Fibroblast of pulmonary artery (primary cell): ENCODE data around the gene MROH2A.

ENCODE experiments used
- DNase-seq: peaks from one replicate; pipeline ENCODE4 v3.0.0-alpha.2; 2010; ENCODE audit warnings: low read depth
- H3K4me3 ChIP-seq: replicated peaks from 2 replicates; pipeline ENCODE4 v1.5.1; 2011; ENCODE audit warnings: low read depth, mild to moderate bottlenecking, control low read depth, low read length, moderate library complexity
- CTCF ChIP-seq: IDR thresholded peaks from 2 replicates; pipeline ENCODE4 v1.5.1; 2011; ENCODE audit warnings: mild to moderate bottlenecking, control low read depth, low read length, inconsistent platforms; ENCODE audit errors: missing control alignments

MROH2A gene

DNA sequence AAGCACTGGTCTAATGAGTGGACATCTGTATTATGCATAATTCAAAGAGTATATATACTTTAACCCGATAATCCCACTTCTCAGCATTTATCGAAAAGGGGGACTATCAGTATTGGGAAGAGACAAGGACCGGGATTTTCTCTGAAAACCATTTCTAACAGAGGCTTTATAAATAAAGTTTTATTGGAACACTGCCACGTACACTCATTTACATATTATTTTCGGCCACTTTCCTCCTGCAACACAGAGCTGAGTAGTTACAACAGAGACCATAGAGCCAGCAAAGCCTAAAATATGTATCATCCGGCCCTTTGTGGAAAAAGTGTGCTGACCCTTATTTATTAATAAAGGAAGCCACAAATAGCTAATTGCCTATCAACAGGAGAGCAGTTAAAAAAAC is 73.0 kb downstream of the MROH2A start:
- no peak for TF ChIP-seq CTCF
- H3K4me3 ChIP-seq, result no peak overlapping the region
- no peak for DNase-seq

- no peak for TF ChIP-seq CTCF
- peak; percentile 16 for DNase-seq
- H3K4me3 ChIP-seq, result no peak overlapping the region
These were observed 73.9 kb downstream of the MROH2A start for GRCh38 chr2:233852056-233852455.

DNA sequence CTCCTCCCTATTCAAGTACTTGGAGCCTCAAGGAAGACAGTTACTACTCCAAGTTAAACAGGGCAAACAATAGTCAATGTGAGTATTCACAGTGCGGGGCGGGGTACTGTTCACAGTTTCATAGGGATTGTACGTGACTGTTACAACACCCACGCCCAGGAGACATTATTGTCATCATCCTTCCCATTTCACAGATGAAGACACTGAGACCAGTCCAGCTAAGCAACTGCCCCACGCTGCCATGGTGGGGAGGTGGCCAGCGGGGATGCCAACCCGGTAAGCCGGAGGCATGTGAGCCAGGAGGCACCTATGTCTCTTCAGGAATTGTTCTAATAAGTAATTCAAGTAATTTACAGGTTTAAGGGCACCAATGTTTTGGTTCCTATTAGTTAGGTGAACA is 75.2 kb downstream of the MROH2A start:
- H3K4me3 ChIP-seq, result peak overlapping the region; percentile 89
- DNase-seq, result no peak
- no peak for TF ChIP-seq CTCF

- peak overlapping the region; percentile 89 for H3K4me3 ChIP-seq
- no peak for DNase-seq
- no peak for TF ChIP-seq CTCF
These were observed 75.7 kb downstream of the MROH2A start for GRCh38 chr2:233853883-233854240.

DNA sequence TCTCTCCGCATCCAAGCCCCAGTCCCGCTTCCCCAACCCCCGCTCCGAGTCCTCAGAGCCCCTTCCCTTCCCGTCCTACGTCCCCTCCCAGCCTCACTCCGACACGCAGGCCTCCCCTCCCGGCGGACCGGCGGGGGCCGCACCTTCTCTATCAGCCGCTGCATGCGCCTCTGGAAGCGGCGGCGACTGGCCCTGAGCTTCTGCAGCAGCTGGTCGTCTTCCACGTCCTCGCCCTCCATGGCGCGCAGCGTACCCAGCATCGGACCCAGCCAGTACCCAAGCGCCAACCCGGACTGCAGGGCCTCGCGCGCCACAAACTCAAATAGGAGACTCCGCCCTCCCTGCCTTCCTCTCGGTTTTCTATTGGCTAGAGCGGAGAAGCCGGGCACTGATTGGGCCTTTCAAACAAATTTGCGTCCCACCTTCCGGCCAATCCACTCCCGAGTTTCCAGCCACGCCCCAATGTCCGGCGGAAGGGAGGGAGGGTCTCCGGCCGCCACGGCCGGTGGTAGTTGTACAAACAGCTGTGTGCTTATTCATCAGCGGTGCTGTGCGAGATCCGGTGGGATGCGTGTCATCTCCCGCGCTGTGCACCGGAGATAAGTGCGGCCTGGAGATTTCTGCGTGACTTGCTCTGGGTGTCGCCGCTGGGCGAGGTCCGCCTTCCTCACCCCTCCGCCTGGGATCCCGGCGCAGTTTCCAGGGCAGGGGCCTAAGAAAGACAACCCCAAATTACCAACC is 76.3 kb downstream of the MROH2A start, which contains the start of gene HJURP:
HJURP (minus strand) TSS at position 295 of the 741 bp plus-strand sequence; CDS start at position 260, 35 bp downstream.
- peak; percentile 94 for DNase-seq
- no peak for TF ChIP-seq CTCF
- peak within 1 kb of the TSS; percentile 89 for H3K4me3 ChIP-seq

DNA sequence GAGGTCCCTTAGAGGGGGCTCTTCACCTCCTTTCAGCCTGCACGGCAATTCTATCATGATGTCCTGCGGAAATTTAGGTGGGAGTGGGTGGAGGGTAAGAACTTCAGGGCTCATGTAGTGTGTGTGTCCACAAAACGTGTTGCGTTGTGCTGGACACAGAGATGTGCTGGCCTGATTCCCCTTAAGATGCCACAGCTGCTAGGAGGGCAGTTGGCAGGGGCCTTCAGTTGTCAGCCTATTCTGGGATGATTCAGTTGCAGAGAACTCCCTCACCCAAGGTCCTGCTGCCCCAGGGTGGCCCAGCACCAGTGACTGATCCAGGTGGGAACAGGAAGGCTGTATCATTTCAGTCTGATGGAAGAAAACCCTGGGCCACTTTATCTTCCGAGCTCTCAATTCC is 77.2 kb downstream of the MROH2A start:
- TF ChIP-seq CTCF, result no peak
- no peak for DNase-seq
- no peak overlapping the region for H3K4me3 ChIP-seq

- no peak for TF ChIP-seq CTCF
These were observed 78.1 kb downstream of the MROH2A start for GRCh38 chr2:233856184-233856583.

More at GRCh38 chr2:233856184-233856583, 78.1 kb downstream of the MROH2A start:
- no peak for DNase-seq
- H3K4me3 ChIP-seq, result no peak overlapping the region
